IPS-11a (cell line): Measurements from ENCODE around the gene ARID5B.

Experiments used
- H3K4me3 ChIP-seq: one replicate; pipeline ENCODE4 v1.5.1; 2013; ENCODE audit warnings: low read depth, low read length, control low read depth

ARID5B gene

DNA sequence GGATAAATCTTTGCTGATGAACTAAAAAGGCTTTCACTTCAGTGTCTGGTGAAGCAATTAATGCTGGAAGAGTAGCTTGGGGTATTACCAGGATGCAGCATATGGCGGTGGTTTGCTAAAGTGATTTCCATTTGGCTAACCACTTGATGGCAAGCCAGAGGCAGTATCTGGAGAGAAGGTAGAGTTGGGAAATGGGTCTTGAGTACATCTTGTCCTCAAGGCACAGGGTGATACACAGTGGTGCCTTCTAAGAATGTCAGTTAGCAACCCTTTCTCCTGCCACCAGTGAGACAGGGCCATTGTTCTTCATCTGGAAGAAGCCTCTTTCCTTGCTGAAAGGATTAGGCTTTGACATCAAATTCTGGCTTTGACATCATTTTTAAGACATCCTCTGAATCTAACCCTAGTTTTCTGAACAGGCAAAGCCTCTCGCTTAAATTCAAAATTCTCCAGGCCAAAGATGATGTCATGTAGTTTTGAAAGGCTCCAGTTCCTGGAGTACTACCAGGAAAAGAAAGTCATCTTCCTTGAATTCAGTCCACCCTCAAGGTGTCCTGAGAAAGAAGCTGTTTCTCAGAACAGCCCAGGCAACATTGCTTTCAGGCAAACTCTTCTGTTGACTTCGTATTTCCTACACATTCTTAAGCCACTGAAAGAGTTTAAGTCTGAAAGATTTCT, 162.4 kb downstream of the ARID5B start:
- H3K4me3 ChIP-seq = no peak overlapping the region

DNA sequence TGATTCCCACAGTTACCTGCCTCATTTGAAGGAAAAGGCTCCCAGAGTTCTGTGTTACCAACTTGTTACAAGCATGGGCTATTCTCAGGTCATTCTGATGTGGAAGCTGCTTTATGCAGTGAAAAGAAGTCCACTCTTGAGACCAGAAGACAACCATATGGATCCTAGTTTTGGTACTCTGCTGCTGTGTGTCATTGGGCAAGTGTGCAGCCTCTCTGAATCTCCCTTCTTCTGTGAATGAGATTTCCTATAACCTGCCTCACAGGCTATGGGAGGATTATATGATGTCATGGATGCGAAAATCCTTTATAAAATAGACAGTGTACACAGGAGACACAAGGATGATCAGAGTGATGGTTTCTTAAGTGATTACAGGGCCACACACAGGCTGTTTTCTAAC, 166.1 kb downstream of the ARID5B start:
- no peak overlapping the region for H3K4me3 ChIP-seq

DNA sequence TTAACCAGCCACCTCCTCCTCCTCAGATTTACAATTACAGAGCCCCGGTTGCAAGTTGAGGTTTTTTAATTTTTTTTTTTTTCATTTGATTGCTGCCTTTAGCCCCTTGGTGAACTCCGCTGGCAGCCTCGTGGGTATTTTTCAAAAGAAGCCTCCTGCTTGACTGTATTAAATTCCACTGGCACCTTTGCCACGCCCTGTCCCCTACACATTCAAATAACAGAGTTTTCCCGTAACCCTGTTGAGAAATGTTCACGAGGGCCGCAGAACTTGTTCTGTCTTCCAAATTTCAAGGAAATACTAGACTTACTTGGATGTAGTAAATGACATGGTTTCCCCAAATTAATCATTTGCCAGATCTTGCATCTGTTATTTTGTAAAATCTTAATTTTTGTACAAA, 167.0 kb downstream of the ARID5B start:
- H3K4me3 ChIP-seq = no peak overlapping the region

DNA sequence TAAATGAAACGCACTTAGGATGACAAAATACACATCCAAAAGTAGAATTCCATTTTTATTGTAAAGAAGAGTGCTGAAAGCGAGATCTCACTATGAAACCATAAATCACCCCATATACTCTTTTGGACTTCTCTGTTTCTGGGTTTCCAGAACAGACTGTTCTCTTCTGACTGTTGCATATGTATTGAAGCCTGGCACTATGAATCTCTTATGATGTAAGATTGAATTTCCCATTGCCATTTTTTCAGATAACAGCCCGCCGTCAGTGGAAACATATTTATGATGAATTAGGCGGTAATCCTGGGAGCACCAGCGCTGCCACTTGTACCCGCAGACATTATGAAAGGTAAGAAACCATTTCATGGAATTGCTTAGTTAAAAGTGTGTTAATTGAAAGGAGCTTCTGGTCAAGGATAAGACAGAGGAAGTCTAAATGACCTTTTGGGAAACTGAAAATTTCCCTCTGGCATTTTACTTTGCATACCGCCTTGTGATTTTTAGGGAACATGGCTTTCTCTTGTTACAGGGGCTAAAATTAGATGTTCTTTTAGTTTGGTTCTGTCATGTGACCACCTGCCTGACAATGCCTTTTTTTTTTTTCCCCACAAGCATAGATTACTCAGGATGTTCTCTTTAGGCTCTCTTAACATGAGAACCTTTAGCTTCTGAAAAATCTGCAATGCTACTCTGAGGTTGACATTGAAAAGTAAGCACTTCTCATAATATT, 168.1 kb downstream of the ARID5B start:
- H3K4me3 ChIP-seq = no peak overlapping the region

DNA sequence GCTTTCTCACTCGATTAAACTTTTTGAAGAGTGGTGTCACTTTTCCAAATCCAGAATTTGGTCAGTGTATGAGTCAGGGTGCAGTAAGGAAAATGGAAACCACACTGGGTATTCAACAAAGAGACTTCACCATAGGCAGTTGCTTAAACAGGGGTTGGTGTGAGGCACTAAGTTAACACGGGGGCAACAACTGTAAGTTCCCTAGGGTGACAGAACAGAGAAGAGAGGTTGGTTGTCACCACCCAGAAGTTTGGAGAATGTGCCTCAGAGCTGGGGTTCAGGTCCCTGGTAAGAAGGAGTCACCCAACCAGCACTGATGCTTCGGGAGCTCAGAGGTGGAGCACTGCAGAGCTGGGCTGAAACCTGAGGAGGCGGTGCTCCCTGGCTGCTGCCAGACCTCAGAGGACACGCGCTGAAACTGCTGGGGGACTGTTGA, 170.4 kb downstream of the ARID5B start:
- H3K4me3 ChIP-seq = no peak overlapping the region

DNA sequence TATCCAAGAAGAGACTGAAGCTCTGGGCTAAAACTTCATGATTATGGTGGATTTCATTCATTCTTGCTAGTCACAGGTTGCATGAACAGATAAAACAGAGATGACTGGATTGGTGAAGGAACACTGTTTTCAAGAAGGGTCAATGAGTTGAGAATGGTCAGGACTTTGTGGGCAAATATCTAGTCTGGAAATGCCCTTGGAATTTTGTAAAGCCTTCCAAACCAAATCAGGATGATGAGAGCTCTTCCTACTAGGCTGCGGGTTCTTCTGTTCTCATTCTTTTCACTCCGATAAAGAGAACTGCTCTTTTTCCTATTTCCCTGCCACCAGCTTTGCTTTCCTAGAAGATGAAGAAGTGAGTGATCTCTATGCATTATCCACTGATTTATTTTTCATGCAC, 171.4 kb downstream of the ARID5B start:
- no peak overlapping the region for H3K4me3 ChIP-seq

DNA sequence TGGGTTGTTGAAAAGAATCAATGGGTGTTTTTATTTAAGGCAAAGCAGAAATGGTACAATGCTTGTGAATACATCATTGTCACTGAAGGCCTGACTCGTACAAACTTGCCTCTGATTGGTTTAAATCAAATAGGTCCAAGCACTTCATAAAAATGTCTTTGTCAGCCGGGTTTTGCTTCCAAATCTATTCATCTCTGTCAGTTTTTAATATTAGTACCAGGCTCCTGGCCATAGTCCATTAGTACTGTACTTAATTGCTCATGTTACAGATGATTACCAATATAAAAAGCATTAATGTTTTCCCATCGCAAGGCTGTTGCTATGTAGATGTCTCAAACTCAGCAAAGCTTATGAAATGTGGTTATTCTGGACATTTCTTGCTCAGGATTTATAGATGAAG, 171.9 kb downstream of the ARID5B start:
- no peak overlapping the region for H3K4me3 ChIP-seq

DNA sequence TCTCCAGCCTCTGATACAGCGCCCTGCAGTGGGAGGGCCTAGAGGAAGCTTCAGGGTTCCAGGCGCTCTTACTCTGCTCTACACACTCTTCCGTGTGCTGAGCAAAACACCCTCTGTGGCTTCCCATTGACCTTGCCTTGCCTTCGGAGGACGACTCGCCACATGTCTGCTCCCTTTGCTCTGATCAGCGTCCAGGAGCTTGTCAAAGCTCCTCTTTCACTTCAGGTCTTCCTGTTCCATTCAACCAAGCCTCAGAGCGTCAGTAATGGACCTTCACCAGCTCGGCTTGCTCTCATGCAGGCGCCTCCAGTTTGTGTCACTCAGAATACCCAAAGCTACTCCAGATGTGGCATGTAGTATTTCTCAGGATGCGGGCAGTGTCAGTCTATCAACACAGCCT, 173.9 kb downstream of the ARID5B start:
- H3K4me3 ChIP-seq = no peak overlapping the region

DNA sequence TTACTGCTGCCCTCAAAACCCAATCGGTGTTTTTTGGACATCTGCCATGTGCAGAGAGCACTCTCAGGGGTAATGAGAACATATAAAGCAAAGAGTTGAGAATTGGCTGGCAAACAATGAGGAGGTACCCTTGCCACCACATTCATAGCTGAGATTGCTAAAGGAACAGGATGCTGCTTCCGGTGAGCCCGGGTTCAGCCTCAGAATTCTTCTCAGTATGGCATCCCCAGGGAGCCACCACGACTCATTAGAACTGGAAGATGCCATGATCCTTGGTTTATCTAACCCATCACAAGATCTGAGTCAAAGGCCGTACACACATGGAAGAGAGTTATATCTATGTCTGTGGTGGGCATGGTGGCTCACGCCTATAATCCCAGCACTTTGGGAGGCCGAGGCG, 174.4 kb downstream of the ARID5B start:
- no peak overlapping the region for H3K4me3 ChIP-seq

DNA sequence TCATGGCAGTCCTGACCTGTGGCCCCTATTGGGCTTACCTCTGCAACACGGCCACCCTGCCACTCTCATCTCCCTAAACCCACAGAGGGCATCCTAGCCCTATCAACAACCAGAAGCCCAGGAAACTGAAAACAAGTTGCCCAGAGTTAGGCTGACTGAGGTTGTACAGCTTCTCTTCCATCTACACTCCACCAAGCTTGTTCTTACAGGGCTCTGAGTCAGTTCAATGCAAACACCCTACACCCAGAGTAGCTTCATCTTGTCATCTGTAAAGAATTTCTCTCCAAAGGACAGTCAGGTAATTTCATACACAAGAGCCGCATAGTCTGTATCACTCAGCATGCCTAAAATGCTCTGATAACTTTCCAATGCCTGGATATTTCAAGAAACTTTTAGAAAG, 175.4 kb downstream of the ARID5B start:
- no peak overlapping the region for H3K4me3 ChIP-seq

DNA sequence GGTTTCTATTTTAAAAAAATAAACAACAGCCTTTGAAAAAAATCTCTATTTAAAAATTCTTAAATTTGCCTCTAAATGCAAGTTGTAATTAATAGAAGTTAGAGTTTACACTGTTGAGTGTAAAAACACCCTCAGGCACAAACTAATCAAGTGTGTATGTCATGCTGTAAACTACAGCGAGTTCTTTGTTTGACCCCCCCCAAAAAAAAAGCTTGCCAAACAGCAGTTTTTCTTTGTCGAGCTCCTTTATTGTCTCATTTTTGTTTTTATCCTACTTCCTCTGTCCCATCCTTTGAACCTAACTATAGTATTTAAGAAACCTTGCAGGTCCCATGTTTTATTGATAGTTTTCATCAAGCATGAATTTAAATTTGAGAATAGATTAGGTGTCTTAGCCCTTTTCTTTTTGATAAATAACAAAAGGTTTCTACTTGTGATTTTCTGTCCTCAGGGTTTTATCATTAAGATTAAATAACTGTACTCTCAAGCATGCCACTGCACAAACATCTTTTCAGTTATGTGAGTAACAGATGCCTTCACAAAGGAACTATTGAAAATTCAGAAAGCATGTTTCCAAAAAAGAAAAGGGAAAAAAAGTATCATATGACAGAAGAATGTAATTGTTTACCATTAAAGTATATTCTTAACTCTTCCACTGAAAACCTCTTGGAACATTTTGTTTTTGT, 176.0 kb downstream of the ARID5B start:
- H3K4me3 ChIP-seq = no peak overlapping the region

DNA sequence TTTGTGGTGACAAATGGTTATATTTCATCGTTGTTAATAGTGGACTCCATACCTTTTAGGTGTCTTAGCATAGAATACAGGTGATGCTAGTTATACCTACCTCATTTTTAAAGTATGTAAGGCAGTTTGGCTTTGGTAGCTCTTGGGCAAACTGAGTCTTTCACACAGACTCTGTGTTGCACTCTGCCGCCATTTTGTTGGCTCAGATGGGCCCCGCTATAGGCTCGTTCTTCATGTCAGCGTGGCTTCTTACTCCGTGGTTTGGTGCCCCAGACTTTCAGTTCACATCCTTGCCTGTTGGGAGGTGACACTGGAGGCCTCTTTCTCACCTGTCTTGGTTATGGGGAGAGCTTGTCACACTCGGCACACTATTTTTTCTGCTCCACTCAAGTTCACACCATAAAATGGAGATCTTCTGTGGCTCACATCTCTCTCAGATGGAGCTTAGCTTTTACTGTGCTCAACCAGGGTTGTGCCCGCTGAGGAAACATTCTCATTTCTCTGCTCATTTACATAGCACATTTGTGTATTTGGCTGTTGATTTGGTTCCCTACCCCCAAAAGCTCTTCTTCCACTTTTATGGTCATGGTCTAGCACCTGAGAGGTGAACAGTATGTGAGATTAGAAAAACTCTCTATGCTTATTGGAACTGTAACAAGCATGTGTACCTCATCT, 178.5 kb downstream of the ARID5B start:
- H3K4me3 ChIP-seq = no peak overlapping the region

DNA sequence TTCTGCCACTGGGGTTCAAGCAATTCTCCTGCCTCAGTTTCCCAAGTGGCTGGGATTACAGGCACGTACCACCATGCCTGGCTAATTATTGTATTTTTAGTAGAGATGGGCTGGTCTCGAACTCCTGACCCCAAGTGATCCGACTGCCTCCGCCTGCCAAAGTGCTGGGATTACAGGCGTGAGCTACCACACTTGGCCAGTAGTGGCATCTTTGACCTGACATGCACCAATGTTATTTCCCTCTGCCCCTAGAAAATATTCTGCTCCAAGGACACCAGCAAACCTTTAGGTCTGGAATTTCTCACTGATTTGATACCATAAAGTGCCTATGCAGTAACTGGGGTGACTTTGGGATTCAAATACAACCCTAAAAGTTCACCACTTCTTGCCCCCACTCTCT, 179.4 kb downstream of the ARID5B start:
- H3K4me3 ChIP-seq = no peak overlapping the region

DNA sequence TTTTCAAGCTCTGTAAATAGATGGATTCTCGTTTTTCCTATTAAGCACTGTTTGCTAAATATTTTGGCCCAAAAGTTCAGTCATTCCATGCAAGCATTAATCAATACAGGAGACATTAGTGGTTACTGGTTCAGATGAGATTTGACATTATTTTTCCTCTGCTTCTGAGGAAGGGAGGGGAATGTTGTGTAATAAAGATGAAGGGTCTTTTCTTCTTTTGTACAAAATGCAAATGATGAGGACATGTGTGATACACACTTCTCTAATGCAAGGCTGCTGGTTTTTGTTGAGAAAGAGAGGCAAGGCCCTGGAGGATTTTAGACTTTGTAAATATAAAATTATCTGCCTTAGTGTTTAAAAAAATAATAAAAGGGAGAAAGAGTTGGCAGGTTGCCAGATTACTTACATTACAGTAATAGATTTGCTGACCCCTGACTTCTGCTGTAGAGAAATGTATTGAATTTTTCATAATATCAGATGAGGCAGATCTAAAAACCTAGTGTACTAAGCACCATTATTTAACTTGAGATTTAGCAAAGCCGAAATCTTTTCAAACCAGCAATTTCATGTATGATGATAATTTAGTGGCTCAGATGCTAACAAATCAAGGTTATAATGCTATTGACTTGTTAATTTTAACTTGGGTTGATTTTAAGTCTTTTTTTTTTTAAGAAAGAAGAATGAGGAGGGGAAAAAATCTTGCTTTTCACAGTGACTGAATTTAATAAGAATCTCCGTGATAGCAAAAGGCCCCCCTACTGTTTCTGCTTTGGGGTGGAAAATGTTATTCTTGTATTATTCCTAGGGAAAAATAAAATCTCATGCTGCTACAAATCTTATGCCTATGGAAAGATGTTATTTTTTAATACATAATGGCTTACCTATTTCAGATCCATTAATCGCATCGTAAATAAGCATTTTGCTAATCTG, 180.1 kb downstream of the ARID5B start:
- H3K4me3 ChIP-seq = no peak overlapping the region

DNA sequence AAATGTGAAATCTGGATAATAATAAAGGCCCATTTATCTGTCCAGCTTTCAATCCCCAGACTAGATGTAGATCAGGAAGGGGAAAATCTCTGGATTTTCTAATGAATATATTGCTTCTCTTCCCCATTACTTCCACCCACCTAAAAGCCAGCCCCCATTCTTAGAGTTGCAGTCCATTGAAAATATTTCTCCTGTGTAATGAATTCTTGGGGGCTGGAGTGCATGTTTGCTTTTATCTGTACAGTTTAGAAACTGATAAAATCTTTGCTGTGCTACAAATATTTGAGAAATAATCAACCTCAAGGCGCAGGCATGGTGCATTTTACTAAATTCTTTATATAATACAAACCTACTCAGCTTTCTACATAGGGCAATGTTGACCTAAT, 180.8 kb downstream of the ARID5B start:
- no peak overlapping the region for H3K4me3 ChIP-seq

DNA sequence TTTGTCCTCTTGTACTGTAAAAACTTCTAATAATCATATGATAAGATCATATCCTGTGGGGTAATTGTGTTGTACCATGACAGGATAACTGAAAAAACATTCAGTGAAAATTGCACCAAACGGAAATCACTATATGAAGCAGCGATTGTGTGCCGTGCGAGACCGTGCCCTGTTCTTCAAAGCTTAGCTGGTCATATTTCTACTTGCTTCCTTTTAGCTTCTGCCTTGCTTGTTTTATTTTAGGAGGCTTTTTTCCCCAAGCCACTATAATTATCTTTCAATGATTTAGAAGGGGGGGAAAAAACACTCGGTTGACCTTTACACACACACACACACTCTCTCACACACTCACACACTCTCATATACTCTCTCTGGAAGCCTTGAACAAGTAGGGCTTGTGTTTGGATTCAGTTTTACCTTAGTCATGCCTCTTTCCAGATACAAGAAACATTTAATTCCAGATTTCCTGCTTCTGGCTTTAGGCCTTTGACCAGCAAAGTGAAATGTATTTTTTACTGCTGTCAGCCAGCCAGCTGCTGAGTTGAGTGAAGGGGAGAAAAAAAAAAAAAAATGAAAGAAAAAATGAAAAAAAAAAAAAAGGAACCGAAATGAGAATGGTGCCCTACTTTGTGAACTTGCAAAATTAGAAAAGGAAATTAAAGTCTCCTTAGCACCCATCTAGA, 181.4 kb downstream of the ARID5B start:
- no peak overlapping the region for H3K4me3 ChIP-seq

DNA sequence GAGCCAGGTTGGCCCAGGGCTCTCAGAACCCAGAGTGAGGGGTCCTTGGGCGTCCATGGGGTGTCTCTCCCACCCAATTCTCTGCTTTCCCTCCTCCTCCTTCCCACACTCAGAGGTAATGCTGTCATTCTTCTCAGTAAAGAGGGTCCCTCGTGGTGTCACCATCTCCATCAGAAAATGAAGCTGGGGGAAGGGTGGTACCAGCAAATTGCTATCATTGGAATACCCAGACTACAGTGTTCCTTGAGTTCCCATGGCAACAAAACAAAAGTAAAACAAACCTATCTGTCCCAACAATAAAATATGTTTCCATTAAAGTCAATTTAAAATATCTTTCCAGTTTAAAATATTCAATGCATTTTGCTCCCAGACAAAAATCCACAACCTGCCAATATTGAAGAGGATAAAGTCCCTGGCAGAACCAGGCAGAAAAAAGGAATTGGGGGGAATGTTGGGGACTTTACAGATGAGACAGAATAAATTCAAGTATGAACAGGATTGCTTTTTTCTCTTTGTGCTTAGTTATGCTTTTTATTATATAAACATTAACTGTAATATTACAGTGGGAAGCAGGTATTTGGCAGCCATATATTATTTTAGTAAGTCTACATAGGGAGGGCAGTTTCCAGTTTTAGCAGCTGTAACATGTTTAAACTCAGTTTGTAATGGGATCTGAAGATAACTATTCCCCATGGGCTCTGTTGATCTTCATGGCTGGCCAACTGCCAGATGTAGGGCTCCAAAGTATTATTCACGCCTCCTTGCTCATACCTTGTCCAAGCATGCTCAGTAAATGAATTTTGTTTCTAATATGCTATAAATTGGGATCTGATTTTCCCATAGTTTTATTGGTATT, 182.1 kb downstream of the ARID5B start:
- H3K4me3 ChIP-seq = no peak overlapping the region

DNA sequence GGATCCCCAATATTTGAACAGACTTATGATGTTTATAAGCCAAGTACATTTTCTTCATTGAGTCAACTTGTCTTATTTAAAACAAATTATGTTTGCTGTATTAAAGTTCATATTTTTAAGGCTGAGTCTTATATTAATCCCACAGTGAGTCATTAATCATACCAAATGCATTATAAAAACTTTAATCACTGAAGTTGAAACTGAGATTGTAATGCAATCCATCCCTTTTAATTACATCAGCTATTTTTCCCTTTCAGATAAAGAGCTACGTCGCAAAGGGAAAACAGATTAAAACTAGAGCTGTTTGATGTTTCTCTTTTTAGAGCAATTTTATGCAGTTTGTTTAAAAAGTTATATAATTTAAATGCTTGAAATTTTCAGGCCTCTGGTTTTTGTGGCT, 183.0 kb downstream of the ARID5B start:
- no peak overlapping the region for H3K4me3 ChIP-seq

DNA sequence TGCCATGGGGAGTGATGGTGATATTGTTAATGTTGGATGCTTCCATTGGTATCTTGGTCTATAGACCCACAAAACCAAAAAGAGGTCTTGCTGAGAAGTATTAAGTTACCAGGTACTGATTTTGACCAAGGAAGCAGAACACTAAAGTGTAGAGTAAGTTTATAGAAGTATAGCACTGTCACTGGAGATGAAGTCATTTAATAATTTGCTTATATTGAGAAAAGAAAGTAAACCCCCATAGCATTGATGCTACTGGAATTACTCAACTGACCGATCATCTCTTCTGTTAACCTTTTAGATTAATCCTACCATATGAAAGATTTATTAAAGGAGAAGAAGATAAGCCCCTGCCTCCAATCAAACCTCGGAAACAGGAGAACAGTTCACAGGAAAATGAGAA, 183.9 kb downstream of the ARID5B start:
- no peak overlapping the region for H3K4me3 ChIP-seq
